SK-N-MC (cell line): ENCODE data around the gene CHST7.

Experiments used
- DNase-seq: peaks from one replicate; pipeline ENCODE4 v3.0.0-alpha.2; 2011; ENCODE audit warnings: low read depth, low spot score
- H3K27ac ChIP-seq: fragments of 200-600 bp; sonication (generic); 2 replicates; pipeline ENCODE4 v1.5.1; 2016; ENCODE audit warnings: mixed run types
- H3K36me3 ChIP-seq: fragments of 200-600 bp; sonication (generic); 2 replicates; pipeline ENCODE4 v1.6.1; 2017; ENCODE audit warnings: antibody characterized with exemption, low read length, mixed read lengths; ENCODE audit not compliant: insufficient read depth
- H3K4me3 ChIP-seq: fragments of 200-600 bp; sonication (generic); 2 replicates; pipeline ENCODE4 v1.5.1; 2016
- H3K9ac ChIP-seq: fragments of 200-600 bp; sonication (generic); 2 replicates; pipeline ENCODE4 v1.8.0; 2017; ENCODE audit warnings: mixed run types, mixed read lengths; ENCODE audit not compliant: insufficient read length
- H3K9me3 ChIP-seq: fragments of 200-600 bp; sonication (generic); 2 replicates; pipeline ENCODE4 v1.6.1; 2017; ENCODE audit warnings: low read depth, mild to moderate bottlenecking, antibody characterized with exemption, low read length, moderate library complexity, mixed read lengths
- EZH2 ChIP-seq: fragments of 200-600 bp; sonication (generic); IDR thresholded peaks from one replicate; pipeline ENCODE4 v1.6.1; 2017; ENCODE audit warnings: antibody characterized with exemption
- FOXP2 ChIP-seq: optimal IDR thresholded peaks from 2 replicates; pipeline ENCODE3; 2011; ENCODE audit warnings: mild to moderate bottlenecking, moderate library complexity; ENCODE audit not compliant: insufficient read depth; ENCODE audit errors: extremely low read length, control extremely low read depth
- POLR2AphosphoS5 ChIP-seq: IDR thresholded peaks from 2 replicates; pipeline ENCODE4 v1.6.1; 2012; ENCODE audit warnings: mild to moderate bottlenecking, low read depth, low read length, borderline replicate concordance

The CHST7 gene

DNA sequence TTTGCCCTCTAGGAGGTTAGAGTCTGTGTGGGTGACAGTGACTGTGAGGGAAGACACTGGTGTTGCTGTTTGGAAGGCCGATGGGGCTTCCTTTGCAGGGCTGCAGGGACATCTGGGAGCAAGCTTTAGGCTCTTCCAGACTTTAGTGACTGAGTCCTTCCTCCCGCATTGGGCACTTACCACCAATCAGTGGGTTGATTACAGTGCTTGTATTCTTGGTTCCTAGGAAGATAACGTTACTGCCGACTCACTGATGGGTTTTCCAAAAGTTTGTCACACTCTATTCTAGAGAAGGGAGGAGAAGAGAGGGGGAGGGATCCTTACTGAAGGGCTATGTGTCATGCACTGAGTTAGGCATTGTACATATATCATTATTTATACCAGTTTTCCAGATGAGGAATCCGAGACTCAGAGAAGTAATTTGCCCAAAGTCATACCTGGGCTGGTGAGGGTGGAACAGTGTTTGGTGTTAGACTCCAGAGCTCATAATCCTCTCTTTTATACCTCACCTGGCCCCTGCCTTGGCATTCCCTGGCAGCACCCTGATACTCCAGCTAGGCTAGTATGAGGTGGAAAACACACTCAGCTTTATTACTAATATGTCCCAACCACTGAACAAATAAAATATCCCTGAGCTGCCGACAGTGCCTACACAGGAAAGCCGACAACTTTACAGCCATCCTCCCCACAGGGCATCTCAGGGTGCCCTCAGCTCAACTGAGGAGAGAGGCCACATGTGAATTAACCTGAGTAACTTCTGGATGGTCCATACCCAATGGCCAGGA is 3.8 kb downstream of the CHST7 start:
- TF ChIP-seq POLR2AphosphoS5: no peak
- no peak for TF ChIP-seq EZH2
- no peak for TF ChIP-seq FOXP2
- no peak for DNase-seq
- Histone ChIP-seq H3K4me3 (no peak overlapping the region), H3K36me3 (no peaks in the 10 kb centered on the region), H3K9ac (no peak overlapping the region), H3K27ac (0 out of 2 replicates have a peak overlapping the region, but pooled peaks have one; percentile 31), H3K9me3 (no peaks in the 10 kb centered on the region)

DNA sequence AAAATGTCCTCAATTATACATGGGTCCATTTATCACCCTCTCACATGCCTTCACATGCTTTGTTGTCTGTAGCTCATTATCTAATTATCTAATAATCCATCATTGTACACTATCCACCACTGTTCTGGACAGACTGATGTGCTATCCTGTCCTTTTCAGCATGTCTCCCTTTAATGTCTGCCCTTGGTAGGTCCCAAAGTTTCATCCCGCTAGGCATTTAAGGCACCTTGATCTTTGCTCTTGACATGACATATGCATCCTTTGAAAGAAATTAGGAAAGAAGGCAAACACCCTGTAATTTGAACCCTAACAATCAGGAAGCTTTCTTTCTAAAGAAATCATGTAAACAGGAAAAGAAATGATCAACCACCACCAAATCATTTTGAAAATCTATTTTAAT is 5.7 kb downstream of the CHST7 start:
- H3K27ac ChIP-seq: no peak overlapping the region
- no peak overlapping the region for H3K9ac ChIP-seq
- DNase-seq: no peak
- no peaks in the 10 kb centered on the region for H3K9me3 ChIP-seq
- H3K4me3 ChIP-seq: no peak overlapping the region
- no peak for TF ChIP-seq POLR2AphosphoS5
- no peak for TF ChIP-seq FOXP2
- no peak for TF ChIP-seq EZH2
- H3K36me3 ChIP-seq: no peaks in the 10 kb centered on the region

DNA sequence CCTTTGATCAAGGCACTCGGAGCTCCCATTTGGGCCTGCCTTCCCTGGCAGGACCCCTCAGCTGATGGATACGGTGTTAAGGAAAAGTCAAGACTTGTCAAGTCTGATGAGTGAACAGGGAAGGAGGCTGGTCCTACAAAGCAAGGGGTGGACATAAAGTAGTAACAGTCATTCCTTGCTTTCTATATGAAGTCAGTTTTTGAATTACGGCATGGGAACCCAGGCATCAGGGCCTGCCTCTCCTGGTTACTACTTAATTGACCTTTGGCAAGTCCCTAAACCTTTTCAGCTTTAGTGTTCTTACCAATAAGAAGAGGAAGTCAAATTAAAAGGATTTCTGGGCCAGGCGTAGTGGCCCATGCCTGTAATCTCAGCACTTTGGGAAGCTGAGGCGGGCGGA is 7.0 kb downstream of the CHST7 start:
- TF ChIP-seq POLR2AphosphoS5: no peak
- no peak for TF ChIP-seq EZH2
- TF ChIP-seq FOXP2: no peak
- Histone ChIP-seq H3K27ac (no peak overlapping the region), H3K4me3 (no peak overlapping the region), H3K9me3 (no peaks in the 10 kb centered on the region), H3K36me3 (no peaks in the 10 kb centered on the region), H3K9ac (no peak overlapping the region)
- no peak for DNase-seq

DNA sequence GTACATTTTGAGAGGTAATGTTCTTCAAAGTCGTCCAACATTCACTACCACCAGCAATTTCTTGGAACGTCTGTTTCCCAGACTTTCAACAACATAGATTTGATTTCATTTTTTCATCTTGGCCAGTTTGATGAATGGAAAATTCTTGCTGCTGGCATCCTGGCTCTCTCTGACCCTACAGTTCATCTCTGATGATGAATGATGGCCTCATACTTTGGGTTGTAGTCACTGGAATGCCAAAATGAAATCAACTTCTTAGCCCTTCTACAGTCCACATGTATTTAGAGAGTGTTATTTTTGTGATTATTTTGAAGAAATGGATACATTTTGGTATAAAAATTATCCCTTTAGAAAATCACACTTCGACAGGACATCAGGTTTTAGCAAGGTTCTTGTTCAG is 8.8 kb downstream of the CHST7 start:
- H3K9ac ChIP-seq: no peak overlapping the region
- no peaks in the 10 kb centered on the region for H3K36me3 ChIP-seq
- TF ChIP-seq POLR2AphosphoS5 (no peak), FOXP2 (no peak), EZH2 (no peak)
- H3K4me3 ChIP-seq: no peak overlapping the region
- no peaks in the 10 kb centered on the region for H3K9me3 ChIP-seq
- no peak for DNase-seq
- H3K27ac ChIP-seq: peak overlapping the region; percentile 84; the same call in 1 of the 2 replicates

DNA sequence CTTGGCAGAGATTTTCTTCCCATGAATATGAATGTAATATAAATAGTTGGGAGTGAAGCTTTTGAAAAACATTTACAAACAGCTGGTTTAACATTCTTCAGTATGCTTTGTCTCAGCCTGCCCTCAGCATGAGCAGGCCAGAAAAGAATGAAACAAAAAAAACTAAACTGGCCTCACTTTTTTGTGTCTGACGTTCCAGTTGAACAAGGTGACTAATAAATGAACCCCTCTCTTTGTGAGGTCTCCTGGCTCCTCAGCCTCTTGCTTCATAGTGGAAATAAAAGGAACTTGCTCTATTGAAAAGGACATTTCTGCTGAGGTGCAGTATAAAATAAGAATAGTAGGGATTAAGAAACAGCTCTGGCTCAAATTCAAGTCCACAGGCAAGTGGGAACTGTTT is 9.4 kb downstream of the CHST7 start:
- TF ChIP-seq EZH2 (no peak), FOXP2 (no peak), POLR2AphosphoS5 (no peak)
- H3K27ac ChIP-seq: peak overlapping the region; percentile 84
- DNase-seq: no peak
- H3K9ac ChIP-seq: no peak overlapping the region
- peak overlapping the region; percentile 37 for H3K4me3 ChIP-seq
- H3K36me3 ChIP-seq: no peaks in the 10 kb centered on the region
- H3K9me3 ChIP-seq: no peaks in the 10 kb centered on the region

DNA sequence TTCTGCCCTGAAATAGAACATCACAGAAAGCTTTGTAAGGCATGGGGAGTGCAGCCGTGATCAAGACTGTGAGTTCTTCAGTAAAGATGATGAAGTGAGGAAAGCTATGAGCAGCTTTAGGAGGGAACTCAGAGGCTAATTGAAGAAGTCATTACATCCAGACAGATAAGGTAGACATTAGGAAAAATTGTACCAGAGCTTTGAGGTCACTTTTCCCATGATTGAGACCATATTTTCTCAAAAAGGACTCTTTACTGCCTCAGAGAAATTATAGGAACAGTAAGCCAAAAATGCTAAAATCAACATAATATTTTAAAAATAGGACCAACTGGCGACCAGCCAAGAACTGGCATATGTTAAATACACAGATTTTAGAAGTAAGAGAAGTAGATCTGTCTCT is 11.2 kb downstream of the CHST7 start:
- Histone ChIP-seq H3K27ac (peak overlapping the region; percentile 57; the same call in 1 of the 2 replicates), H3K9me3 (no peaks in the 10 kb centered on the region), H3K36me3 (no peaks in the 10 kb centered on the region), H3K9ac (no peak overlapping the region), H3K4me3 (no peak overlapping the region)
- DNase-seq: no peak
- TF ChIP-seq FOXP2: no peak
- TF ChIP-seq EZH2: no peak
- TF ChIP-seq POLR2AphosphoS5: no peak

DNA sequence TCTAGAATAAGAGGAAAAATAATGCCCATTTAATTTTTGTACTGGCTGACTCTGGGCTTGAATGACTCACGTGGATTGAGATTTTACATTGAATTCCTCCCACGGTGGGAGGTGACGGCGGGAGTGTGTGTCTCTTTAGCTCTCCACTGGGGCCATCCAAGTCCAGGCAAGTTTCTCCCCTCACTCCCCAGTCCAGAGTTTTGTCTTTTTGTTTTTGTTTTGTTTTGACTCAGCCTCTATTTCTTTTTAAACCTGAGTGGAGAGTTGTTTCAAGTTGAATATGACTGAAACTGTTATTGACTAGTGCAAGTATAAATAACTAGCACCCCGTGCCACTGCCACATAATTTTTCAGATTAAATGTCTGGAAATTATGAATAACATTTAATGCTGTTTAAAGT is 13.6 kb downstream of the CHST7 start:
- no peak for DNase-seq
- H3K36me3 ChIP-seq: no peaks in the 10 kb centered on the region
- TF ChIP-seq EZH2 (no peak), POLR2AphosphoS5 (no peak), FOXP2 (no peak)
- no peak overlapping the region for H3K4me3 ChIP-seq
- peak overlapping the region; percentile 10; the same call in 1 of the 2 replicates for H3K27ac ChIP-seq
- no peaks in the 10 kb centered on the region for H3K9me3 ChIP-seq
- no peak overlapping the region for H3K9ac ChIP-seq

DNA sequence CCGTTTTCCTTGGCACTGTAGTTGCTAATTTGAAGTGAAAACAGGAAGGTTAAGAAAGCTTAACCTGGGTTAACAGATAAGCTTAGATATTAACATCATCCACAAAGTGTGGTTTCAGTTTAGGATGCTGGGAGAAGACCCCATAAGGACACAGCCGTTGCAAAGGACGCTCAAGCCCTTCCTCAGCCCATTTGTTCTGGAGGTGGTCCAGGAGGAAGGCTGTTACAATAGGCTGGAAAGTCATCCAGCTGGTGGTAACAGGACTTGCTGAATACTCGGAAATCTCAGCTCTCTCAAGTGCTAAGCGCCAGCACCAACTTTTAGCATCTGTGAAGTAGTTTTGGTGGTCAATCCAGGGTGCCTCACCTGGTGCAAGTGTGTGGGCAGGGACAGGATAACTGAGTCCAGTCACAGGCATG is 14.2 kb downstream of the CHST7 start:
- Histone ChIP-seq H3K4me3 (peak overlapping the region; percentile 54; the same call in 1 of the 2 replicates), H3K27ac (peak overlapping the region; percentile 71; the same call in 1 of the 2 replicates), H3K36me3 (no peaks in the 10 kb centered on the region), H3K9me3 (no peaks in the 10 kb centered on the region), H3K9ac (no peak overlapping the region)
- no peak for TF ChIP-seq EZH2
- no peak for TF ChIP-seq FOXP2
- TF ChIP-seq POLR2AphosphoS5: no peak
- no peak for DNase-seq
